Neutrophil (primary cell): ENCODE measurements around the gene CROCC2.

Experiments used
- H3K27ac ChIP-seq: fragments of 200-600 bp; sonication (generic); 2 replicates; pipeline ENCODE4 v1.5.1; 2016; ENCODE audit warnings: mild to moderate bottlenecking, moderate library complexity
- H3K27me3 ChIP-seq: fragments of 200-600 bp; sonication (generic); 2 replicates; pipeline ENCODE4 v1.6.0; 2016; ENCODE audit warnings: mild to moderate bottlenecking
- H3K36me3 ChIP-seq: fragments of 200-600 bp; sonication (generic); 2 replicates; pipeline ENCODE4 v1.5.1; 2017
- H3K4me1 ChIP-seq, 2 experiments: fragments of 200-600 bp in 1 of 2; sonication (generic) in 1 of 2; 1 replicate in 1 of 2; 2 replicates in 1 of 2; pipeline versions ENCODE4 v1.5.1 to v1.6.1; 2013 to 2016; ENCODE audit warnings: low read depth in 1 of 2, low read length in 1 of 2, mild to moderate bottlenecking in 1 of 2, moderate library complexity in 1 of 2; ENCODE audit not compliant: control insufficient read depth in 1 of 2, insufficient read depth in 1 of 2
- H3K4me3 ChIP-seq, 2 experiments: fragments of 200-600 bp in 1 of 2; sonication (generic) in 1 of 2; 1 replicate in 1 of 2; 2 replicates in 1 of 2; pipeline ENCODE4 v1.5.1; 2013 to 2016; ENCODE audit warnings: low read depth in 1 of 2, low read length in 1 of 2, mild to moderate bottlenecking in 1 of 2, moderate library complexity in 1 of 2
- H3K9me3 ChIP-seq: fragments of 200-600 bp; sonication (generic); 2 replicates; pipeline ENCODE4 v1.5.1; 2016
- TF ChIP-seq, protein P1 (sequence below): fragments of 200-600 bp; sonication (generic); IDR thresholded peaks from 2 replicates; pipeline ENCODE4 v1.5.1; 2016; ENCODE audit warnings: antibody characterized with exemption

The CROCC2 gene

DNA sequence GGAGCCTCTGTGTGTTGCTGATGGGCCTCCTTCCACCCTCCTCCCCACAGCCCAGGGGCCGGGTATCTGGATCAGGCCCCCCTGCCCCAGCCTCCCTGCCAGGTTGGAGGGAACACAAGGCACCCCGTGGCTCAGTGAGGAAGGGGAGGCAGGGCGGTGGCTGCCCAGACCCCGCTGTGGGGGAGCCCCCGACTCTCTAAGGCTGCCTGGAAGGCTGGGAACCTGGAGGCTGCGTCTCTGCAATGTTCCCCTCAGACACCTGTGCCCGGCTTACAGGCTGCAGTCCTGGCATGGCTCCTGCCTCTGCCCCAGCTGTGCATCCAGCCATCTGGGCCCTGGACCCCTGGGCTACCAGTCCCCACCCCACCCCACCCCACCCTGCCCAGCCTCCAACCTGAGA, 9.7 kb upstream of the CROCC2 start:
- Histone ChIP-seq H3K36me3 (no peaks in the 10 kb centered on the region), H3K9me3 (no peaks in the 10 kb centered on the region), H3K27me3 (no peaks in the 10 kb centered on the region), H3K4me3 (no peak overlapping the region), H3K4me1 (no peaks in the 10 kb centered on the region), H3K27ac (no peak overlapping the region)
- TF ChIP-seq, protein P1, sequence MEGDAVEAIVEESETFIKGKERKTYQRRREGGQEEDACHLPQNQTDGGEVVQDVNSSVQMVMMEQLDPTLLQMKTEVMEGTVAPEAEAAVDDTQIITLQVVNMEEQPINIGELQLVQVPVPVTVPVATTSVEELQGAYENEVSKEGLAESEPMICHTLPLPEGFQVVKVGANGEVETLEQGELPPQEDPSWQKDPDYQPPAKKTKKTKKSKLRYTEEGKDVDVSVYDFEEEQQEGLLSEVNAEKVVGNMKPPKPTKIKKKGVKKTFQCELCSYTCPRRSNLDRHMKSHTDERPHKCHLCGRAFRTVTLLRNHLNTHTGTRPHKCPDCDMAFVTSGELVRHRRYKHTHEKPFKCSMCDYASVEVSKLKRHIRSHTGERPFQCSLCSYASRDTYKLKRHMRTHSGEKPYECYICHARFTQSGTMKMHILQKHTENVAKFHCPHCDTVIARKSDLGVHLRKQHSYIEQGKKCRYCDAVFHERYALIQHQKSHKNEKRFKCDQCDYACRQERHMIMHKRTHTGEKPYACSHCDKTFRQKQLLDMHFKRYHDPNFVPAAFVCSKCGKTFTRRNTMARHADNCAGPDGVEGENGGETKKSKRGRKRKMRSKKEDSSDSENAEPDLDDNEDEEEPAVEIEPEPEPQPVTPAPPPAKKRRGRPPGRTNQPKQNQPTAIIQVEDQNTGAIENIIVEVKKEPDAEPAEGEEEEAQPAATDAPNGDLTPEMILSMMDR, result no peak

DNA sequence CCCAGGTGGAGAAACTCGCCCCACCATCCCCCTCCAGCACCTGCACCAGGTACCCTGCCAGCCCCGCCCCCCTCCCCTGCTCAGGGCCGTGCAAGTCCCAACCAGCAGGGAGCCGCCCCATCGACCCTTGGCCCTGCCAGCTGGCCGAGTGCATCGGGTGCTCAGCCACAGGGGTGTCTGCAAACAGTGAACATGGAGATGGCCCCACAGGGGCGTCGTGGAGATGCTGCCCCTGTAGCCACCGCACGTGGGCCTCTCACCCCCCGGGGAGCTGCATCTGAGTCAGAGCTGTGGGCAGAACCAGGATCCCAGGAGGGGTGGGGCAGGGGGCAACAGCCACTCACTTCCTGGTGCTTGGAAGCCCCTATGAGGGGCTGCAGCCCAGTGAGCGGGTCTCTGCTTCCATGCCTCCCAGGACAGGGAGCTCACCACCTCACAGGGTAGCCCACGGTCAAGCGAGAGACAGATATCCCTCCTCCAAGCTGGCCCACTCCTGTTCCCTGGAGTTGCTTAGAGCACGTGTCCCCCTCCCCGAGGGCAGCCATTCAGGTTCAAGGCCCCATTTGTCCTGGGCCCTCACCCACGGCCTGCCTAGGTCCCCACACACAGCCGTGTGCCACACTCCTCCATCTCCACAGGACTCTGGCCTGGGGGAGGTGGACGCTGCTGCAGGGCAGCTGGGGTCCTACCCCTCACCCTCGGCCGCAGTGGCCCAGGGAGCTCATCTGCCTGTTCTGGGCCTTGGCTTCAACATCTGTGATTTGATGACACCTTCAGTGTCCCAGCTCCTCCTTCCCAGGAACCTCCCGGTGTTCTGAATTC, 9.1 kb upstream of the CROCC2 start:
- Histone ChIP-seq H3K27ac (no peak overlapping the region), H3K4me3 (no peak overlapping the region), H3K36me3 (no peaks in the 10 kb centered on the region), H3K4me1 (no peaks in the 10 kb centered on the region), H3K9me3 (no peaks in the 10 kb centered on the region), H3K27me3 (no peaks in the 10 kb centered on the region)
- TF ChIP-seq, protein P1, result no peak

DNA sequence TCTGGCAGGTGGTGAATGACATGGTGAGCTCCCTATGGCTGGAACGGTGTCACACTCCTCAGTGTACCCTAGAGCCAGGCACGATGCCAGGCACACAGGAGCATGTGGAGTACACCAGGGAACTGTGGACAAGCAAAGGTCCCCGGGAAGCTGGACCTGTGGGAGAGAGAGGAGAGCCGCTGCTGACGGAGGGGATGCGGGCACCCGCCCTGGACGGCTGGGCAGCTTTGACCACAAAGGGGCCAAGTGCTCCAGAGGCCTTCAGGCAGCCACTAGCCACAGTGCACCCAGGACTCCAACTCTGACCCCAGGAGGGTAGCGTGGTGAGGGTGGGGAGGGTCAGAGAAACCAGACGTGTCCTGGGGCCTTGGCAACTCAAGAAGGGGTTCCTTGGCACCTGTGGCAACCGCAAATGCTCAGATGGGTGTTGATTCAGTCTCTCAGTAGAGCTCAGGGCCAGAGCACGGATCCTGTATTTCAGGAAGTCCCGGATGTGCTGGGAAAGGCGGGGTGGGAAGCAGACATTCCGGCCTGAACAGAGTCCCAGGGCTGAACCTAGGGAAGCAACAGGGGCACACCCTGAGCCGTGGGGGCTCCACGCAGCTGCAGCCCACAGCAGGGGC, 7.9 kb upstream of the CROCC2 start:
- no peaks in the 10 kb centered on the region for H3K9me3 ChIP-seq
- TF ChIP-seq, protein P1, result no peak

DNA sequence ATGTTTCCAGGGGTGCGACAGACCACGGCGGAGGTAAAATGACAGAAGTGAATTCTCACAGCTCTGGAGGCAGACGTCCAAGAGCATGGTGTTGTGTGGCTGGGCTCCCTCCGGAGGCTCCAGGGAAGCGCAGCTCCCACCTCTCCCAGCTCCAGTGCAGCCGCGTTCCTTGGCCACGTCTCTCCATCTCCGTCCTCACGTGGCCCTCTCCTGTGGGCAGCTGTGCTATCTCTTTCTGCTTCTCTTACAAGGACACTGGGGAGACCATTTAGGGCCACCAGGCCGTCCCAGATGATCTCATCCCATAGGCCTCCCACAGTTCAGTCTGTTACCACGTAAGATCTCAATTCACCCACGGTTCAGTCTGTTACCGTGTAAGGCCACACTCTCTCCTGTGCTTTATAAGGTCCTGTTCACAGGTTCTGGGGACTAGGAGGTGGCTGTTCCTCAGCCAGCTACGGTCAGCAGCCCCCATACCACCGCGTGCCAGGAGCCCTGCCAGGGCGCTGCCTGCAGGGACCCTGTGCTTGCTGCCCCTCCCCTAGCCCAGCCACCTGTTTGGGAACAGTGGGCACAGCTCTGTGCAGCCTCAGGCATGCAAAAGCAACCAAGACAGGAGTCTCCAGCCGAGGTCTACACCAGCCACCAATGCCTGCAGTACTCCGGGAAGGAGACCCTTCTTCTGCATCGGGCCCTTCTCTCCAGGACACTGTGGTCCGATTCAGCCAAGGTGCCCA, 7.2 kb upstream of the CROCC2 start:
- Histone ChIP-seq H3K36me3 (no peaks in the 10 kb centered on the region), H3K4me1 (no peaks in the 10 kb centered on the region), H3K4me3 (no peak overlapping the region), H3K27ac (no peak overlapping the region), H3K27me3 (no peaks in the 10 kb centered on the region), H3K9me3 (no peaks in the 10 kb centered on the region)
- TF ChIP-seq, protein P1, result no peak

More for the DNA sequence above, 7.9 kb upstream of the CROCC2 start:
- H3K4me3 ChIP-seq, result no peak overlapping the region
- no peaks in the 10 kb centered on the region for H3K4me1 ChIP-seq
- H3K27me3 ChIP-seq, result no peaks in the 10 kb centered on the region
- H3K36me3 ChIP-seq, result no peaks in the 10 kb centered on the region
- H3K27ac ChIP-seq, result no peak overlapping the region

DNA sequence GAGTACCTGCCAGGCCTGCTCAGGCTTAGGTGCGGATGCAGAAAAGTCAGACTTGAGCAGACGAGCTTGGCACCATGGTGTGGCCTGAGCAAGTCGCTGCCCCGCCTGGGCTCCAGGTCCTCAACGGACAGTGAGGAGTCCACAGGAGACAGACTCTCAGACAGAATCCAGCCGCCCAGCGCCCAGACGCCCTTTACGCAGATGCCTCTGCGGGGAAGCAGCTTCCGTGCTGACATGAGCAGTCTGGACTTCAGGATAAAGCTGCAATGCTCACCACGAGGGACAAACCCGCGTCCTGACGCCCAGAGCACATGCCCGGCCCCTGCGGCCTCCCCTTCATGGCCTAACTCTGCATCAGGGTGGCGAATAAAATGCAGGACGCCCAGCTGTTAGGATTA, 6.7 kb upstream of the CROCC2 start:
- H3K36me3 ChIP-seq, result no peaks in the 10 kb centered on the region
- H3K27me3 ChIP-seq, result no peaks in the 10 kb centered on the region
- no peaks in the 10 kb centered on the region for H3K9me3 ChIP-seq
- no peaks in the 10 kb centered on the region for H3K4me1 ChIP-seq
- H3K27ac ChIP-seq, result no peak overlapping the region
- no peak overlapping the region for H3K4me3 ChIP-seq
- TF ChIP-seq, protein P1, result no peak
